ENCODE results near the gene KTN1. TPM values are rescaled to one million over a fixed set of nuclear protein-coding genes. Genes with fewer than 3 reads are reported as not detected.

Gene KTN1
- total RNA-seq, 2 experiments from 2014 or later = 85.1 to 92.3 TPM

- H3K9me3 Mint-ChIP-seq (ENCODE audit: low read depth) = no peaks in the 10 kb centered on the region
- H3K27me3 Mint-ChIP-seq = no peaks in the 10 kb centered on the region
- ATAC-seq = no peak
- DNase-seq = no peak
- H3K36me3 Mint-ChIP-seq = no peaks in the 10 kb centered on the region
- CTCF ChIA-PET = no interaction called here
- no peaks in the 10 kb centered on the region for H3K4me1 Mint-ChIP-seq
- H3K4me3 Mint-ChIP-seq = no peak overlapping the region
- no peak overlapping the region for H3K27ac Mint-ChIP-seq
These were observed 26.2 kb upstream of the KTN1 start for GRCh38 chr14:55553791-55554190.

- Mint-ChIP-seq H3K9me3 (ENCODE audit: low read depth) (no peaks in the 10 kb centered on the region), H3K27ac (no peak overlapping the region), H3K36me3 (no peaks in the 10 kb centered on the region), H3K27me3 (no peaks in the 10 kb centered on the region), H3K4me3 (no peak overlapping the region), H3K4me1 (peaks cover 6% of the 10 kb centered on the region)
- ATAC-seq (no peak), DNase-seq (no peak)
- CTCF ChIA-PET = no interaction called here
These were observed 22.9 kb upstream of the KTN1 start for GRCh38 chr14:55556929-55557623.

- H3K4me1 Mint-ChIP-seq = peaks cover 6% of the 10 kb centered on the region
- CTCF ChIA-PET = no interaction called here
- no peak for DNase-seq
- peaks cover 3% of the 10 kb centered on the region for H3K27me3 Mint-ChIP-seq
- no peak overlapping the region for H3K27ac Mint-ChIP-seq
- H3K36me3 Mint-ChIP-seq = no peaks in the 10 kb centered on the region
- peaks cover 2% of the 10 kb centered on the region for H3K9me3 Mint-ChIP-seq (ENCODE audit: low read depth)
- ATAC-seq = no peak
- H3K4me3 Mint-ChIP-seq = no peak overlapping the region
These were observed 17.9 kb upstream of the KTN1 start for GRCh38 chr14:55562135-55562534.

- H3K9me3 Mint-ChIP-seq (ENCODE audit: low read depth) = peaks cover 2% of the 10 kb centered on the region
- no peak for ATAC-seq
- DNase-seq = no peak
- no peaks in the 10 kb centered on the region for H3K4me1 Mint-ChIP-seq
- H3K27ac Mint-ChIP-seq = no peak overlapping the region
- no peaks in the 10 kb centered on the region for H3K36me3 Mint-ChIP-seq
- no peak overlapping the region for H3K4me3 Mint-ChIP-seq
- H3K27me3 Mint-ChIP-seq = peaks cover 3% of the 10 kb centered on the region
- CTCF ChIA-PET = interaction anchor here (0.6 kb wide), 1 partner anchor 605 kb away, joined by 3 read pairs; no protein-coding TSS in a partner anchor
These were observed 11.4 kb upstream of the KTN1 start for GRCh38 chr14:55568618-55569017.

- Mint-ChIP-seq H3K27me3 (no peaks in the 10 kb centered on the region), H3K9me3 (ENCODE audit: low read depth) (no peaks in the 10 kb centered on the region), H3K4me1 (no peaks in the 10 kb centered on the region), H3K27ac (no peak overlapping the region), H3K36me3 (no peaks in the 10 kb centered on the region), H3K4me3 (no peak overlapping the region)
- CTCF ChIA-PET = interaction anchor here (1.3 kb wide), 1 partner anchor 160 kb away, joined by 3 read pairs; no protein-coding TSS in a partner anchor
- ATAC-seq = no peak
- DNase-seq = no peak
These were observed 8.7 kb upstream of the KTN1 start for GRCh38 chr14:55571125-55571889.

GRCh38 chr14:55572578-55572977, 7.4 kb upstream of the KTN1 start:
- CTCF ChIA-PET = no interaction called here
- ATAC-seq (no peak), DNase-seq (no peak)
- Mint-ChIP-seq H3K27me3 (no peaks in the 10 kb centered on the region), H3K4me3 (no peak overlapping the region), H3K4me1 (peaks cover 3% of the 10 kb centered on the region), H3K36me3 (no peaks in the 10 kb centered on the region), H3K9me3 (ENCODE audit: low read depth) (no peaks in the 10 kb centered on the region), H3K27ac (no peak overlapping the region)

- no peak overlapping the region for H3K4me3 Mint-ChIP-seq
- no peak overlapping the region for H3K27ac Mint-ChIP-seq
- no peaks in the 10 kb centered on the region for H3K27me3 Mint-ChIP-seq
- ATAC-seq = no peak
- no peaks in the 10 kb centered on the region for H3K36me3 Mint-ChIP-seq
- H3K4me1 Mint-ChIP-seq = peaks cover 15% of the 10 kb centered on the region
- no peaks in the 10 kb centered on the region for H3K9me3 Mint-ChIP-seq (ENCODE audit: low read depth)
- CTCF ChIA-PET = no interaction called here
- no peak for DNase-seq
These were observed 5.0 kb upstream of the KTN1 start for GRCh38 chr14:55574988-55575387.

GRCh38 chr14:55577229-55577628, 2.8 kb upstream of the KTN1 start:
- CTCF ChIA-PET = no interaction called here
- Mint-ChIP-seq H3K4me3 (no peak overlapping the region), H3K27ac (no peak overlapping the region)

GRCh38 chr14:55578511-55578910, 1.5 kb upstream of the KTN1 start:
- peak overlapping the region; percentile 80 for H3K4me3 Mint-ChIP-seq
- H3K9me3 Mint-ChIP-seq (ENCODE audit: low read depth) = no peaks in the 10 kb centered on the region
- ATAC-seq (no peak), DNase-seq (no peak)
- CTCF ChIA-PET = interaction anchor here (1.2 kb wide), 1 partner anchor 308 kb away, joined by 3 read pairs; the partner anchor contains the start of gene FBXO34
- no peak overlapping the region for H3K27ac Mint-ChIP-seq
- no peaks in the 10 kb centered on the region for H3K36me3 Mint-ChIP-seq
- no peaks in the 10 kb centered on the region for H3K27me3 Mint-ChIP-seq
- H3K4me1 Mint-ChIP-seq = peaks cover 33% of the 10 kb centered on the region

More at GRCh38 chr14:55577229-55577628, 2.8 kb upstream of the KTN1 start:
- no peak for DNase-seq
- no peak for ATAC-seq
- H3K36me3 Mint-ChIP-seq = no peaks in the 10 kb centered on the region
- H3K4me1 Mint-ChIP-seq = peaks cover 25% of the 10 kb centered on the region
- H3K27me3 Mint-ChIP-seq = no peaks in the 10 kb centered on the region
- H3K9me3 Mint-ChIP-seq (ENCODE audit: low read depth) = no peaks in the 10 kb centered on the region

- H3K27ac Mint-ChIP-seq = peak overlapping the region; percentile 81
- ATAC-seq = peak; percentile 64
- DNase-seq = peak; percentile 70
- H3K36me3 Mint-ChIP-seq = peaks cover 2% of the 10 kb centered on the region
- peak overlapping the region; percentile 80 for H3K4me3 Mint-ChIP-seq
- CTCF ChIA-PET = interaction anchor here (0.8 to 1.2 kb wide), 2 partner anchors 134 to 529 kb away, joined by 3 read pairs; partner anchors contain the start of gene MAPK1IP1L
- H3K27me3 Mint-ChIP-seq = no peaks in the 10 kb centered on the region
- peaks cover 33% of the 10 kb centered on the region for H3K4me1 Mint-ChIP-seq
- H3K9me3 Mint-ChIP-seq (ENCODE audit: low read depth) = no peaks in the 10 kb centered on the region
These were observed 699 bp downstream of the KTN1 start for GRCh38 chr14:55580470-55581341.

GRCh38 chr14:55581342-55581771, 1.4 kb downstream of the KTN1 start:
- Mint-ChIP-seq H3K27me3 (no peaks in the 10 kb centered on the region), H3K9me3 (ENCODE audit: low read depth) (no peaks in the 10 kb centered on the region), H3K4me3 (peak overlapping the region; percentile 80), H3K36me3 (peaks cover 2% of the 10 kb centered on the region), H3K4me1 (peaks cover 38% of the 10 kb centered on the region), H3K27ac (peak overlapping the region; percentile 81)
- DNase-seq (no peak), ATAC-seq (no peak)
- CTCF ChIA-PET = interaction anchor here (0.8 to 1.2 kb wide), 3 partner anchors 14 to 530 kb away, joined by 3 read pairs; partner anchors contain the start of gene MAPK1IP1L

GRCh38 chr14:55582746-55583145, 2.7 kb downstream of the KTN1 start:
- no peak overlapping the region for H3K27ac Mint-ChIP-seq
- ATAC-seq (no peak), DNase-seq (no peak)
- no peaks in the 10 kb centered on the region for H3K27me3 Mint-ChIP-seq
- H3K4me3 Mint-ChIP-seq = no peak overlapping the region
- peaks cover 39% of the 10 kb centered on the region for H3K4me1 Mint-ChIP-seq
- CTCF ChIA-PET = no interaction called here
- no peaks in the 10 kb centered on the region for H3K9me3 Mint-ChIP-seq (ENCODE audit: low read depth)
- H3K36me3 Mint-ChIP-seq = peaks cover 2% of the 10 kb centered on the region

GRCh38 chr14:55583942-55584468, 4.0 kb downstream of the KTN1 start:
- no peak overlapping the region for H3K27ac Mint-ChIP-seq
- no peaks in the 10 kb centered on the region for H3K9me3 Mint-ChIP-seq (ENCODE audit: low read depth)
- H3K4me1 Mint-ChIP-seq = peaks cover 34% of the 10 kb centered on the region
- H3K27me3 Mint-ChIP-seq = no peaks in the 10 kb centered on the region
- DNase-seq = no peak
- H3K36me3 Mint-ChIP-seq = peaks cover 3% of the 10 kb centered on the region
- H3K4me3 Mint-ChIP-seq = no peak overlapping the region
- no peak for ATAC-seq
- CTCF ChIA-PET = interaction anchor here (0.5 to 0.6 kb wide), 2 partner anchors 241 to 421 kb away, joined by 3 read pairs; no protein-coding TSS in a partner anchor
